Frontal cortex (tissue), 4 donors: ENCODE data around the gene TOPAZ1. TPM values are rescaled to one million over a fixed set of nuclear protein-coding genes. Genes with fewer than 3 reads are reported as not detected.

Source experiments
- DNase-seq, 2 donors: peaks; one replicate each; pipeline ENCODE4 v3.0.0; 2012; ENCODE audit warnings: low spot score in 2 of 2
- FAIRE-seq: peaks from 2 replicates; lab custom pipeline; 2012; peaks lifted over from hg19 to GRCh38; lab: Jason Lieb, UNC
- total RNA-seq: library from RNA; depleted of rRNA; stranded (reverse); fragments of >200 nt; gene quantifications from one replicate; pipeline ENCODE4 v1.2.3, GENCODE V29; 2014
- donor health status: control.
- donor health status: control.
- donor health status: control.

Gene TOPAZ1
- under 0.01 TPM for total RNA-seq

DNA sequence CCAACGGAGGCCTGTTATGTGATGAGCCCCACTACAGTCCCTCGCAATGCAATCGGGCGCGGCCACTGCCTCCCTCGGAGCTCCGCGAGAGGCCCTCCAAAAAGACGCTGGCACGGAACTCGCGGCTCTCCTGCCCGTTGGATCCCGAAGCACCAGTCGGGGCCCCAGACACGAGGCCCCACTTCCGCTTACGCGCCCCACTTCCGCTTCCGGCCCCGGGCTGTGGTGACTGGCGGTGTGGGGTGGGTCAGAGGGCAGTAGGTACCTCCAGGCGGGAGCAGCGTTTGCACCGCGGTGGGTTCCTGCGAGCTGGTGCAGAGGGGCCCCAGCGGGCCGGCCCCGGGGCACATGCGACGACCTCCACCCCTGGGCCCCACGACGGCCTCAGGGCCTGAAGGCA, at the start of gene TOPAZ1:
Gene TOPAZ1, plus strand, starts transcription at position 181 of the 400 bp plus-strand sequence. Its CDS starts 168 bp downstream, at position 349.
- DNase-seq (no peak), FAIRE-seq (no peak)

DNA sequence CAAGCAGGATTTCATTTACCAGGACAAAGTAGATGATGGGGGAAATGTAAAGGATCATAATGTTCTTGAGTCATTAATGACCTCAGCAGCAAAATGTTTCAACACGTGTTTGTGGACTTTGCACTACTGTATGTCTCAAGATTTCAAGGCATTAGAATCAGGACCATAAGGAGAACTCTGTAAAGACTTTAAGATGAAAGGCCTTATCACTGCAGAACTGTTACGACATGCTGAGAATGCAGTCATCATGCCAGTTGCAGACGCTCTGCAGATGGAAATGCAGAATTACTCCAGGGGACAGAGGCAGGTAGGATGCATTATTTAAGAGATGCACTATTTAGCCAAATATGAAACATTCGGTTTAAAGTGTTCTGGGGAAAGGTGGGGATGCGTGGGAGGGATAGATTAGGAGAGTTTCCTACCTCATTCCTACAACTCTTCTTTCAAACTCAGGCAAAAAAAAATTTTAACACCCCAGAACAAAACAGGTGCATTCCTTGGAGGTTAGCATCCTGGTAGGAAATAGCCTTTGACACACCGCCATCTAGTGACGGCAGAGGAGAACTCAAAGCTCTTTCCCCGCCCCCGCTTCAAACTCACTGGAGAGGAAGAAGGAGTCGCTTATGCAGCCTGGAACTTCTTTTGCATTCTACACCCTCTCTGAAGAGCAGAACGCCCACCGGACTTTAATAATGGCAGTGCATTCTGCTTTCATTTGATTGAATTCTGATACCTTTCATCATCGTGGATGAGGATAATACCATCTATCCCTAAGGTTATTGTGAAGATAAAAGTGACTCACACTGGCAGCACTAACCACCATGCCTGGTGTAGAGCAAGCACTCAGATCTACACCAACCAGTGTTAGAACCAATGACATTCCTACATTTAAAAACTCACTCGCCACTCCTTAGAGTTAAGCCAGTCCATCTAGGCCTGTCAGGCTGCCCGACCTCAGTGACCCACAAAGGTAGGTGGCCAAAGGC, 43.1 kb upstream of the TOPAZ1 start:
- DNase-seq: peak; percentile 14 to 71
- FAIRE-seq: peak; percentile 33

DNA sequence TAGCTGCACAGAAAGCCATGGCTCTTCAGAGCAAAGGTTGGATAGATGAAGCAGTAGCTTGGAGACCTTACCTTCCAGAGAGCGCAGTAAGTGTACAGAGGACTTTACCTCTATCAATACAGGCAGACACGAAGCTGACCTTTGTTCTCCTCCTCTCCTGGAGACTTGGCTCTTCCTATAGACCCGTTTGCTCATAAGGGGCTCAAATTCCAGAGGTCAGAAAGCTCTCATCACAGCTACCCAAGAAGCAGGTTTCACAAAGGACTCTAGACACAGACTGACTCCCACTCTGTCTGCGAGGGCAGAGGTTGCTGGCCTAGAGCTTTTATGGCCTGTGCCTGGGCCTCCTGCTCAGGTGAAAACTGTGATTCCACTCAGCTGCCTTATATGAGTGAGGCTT, 35.4 kb upstream of the TOPAZ1 start:
- FAIRE-seq (no peak), DNase-seq (no peak)

DNA sequence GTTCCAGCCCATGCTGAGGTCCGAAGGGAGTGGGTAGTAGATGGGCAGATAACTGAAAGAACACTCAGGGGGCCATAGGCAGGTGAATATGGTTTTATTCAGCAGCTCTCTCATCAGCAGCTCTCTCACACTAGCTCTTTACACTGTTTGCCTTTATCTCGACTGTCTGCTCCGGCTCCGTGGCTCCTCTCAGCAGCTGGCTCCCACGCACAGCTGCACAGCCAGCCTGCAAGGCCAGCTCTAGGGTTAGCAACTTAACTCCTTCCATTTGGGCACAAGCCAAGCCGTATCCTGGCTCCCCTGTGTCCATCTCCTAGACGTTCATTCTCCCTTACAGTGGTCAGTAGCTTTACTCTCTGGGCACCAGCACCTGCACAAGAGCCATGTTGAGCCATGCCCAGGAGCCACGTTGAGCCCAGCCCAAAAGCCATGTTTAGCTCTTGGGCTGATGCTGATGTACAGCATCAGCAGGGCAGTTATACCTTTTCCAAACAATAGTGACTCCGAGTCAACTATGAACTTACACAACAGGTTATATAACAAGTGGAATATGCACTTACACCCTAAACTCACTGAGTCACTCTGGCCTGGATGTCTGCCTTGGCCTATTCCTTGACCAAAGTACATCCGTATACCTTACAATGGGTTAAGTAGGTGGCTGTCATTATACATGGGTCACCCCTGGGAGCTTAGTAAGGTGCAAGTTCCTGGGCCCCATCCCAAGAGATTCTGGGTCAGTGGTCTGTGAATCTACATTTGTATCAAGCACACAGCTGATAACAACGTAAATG, 34.6 kb upstream of the TOPAZ1 start:
- FAIRE-seq: no peak
- no peak for DNase-seq

DNA sequence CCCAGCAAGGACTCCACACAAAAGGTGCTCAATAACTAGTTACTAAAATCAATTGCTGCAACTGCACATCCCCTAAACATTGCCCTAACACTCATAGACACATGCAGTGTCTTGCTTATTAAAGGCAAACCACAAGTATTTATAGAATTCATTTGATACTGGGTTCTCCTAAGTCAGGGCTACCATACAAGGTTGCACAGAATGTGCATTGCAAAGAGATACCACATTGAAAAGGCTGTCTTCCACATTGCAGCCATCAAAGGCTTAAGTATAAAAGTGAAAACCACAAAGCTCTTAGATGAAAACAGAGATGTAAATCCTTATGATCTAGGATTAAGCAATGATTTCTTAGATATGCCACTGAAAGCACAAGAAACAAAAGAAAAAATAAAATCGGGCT, 33.6 kb upstream of the TOPAZ1 start:
- DNase-seq (no peak), FAIRE-seq (no peak)

DNA sequence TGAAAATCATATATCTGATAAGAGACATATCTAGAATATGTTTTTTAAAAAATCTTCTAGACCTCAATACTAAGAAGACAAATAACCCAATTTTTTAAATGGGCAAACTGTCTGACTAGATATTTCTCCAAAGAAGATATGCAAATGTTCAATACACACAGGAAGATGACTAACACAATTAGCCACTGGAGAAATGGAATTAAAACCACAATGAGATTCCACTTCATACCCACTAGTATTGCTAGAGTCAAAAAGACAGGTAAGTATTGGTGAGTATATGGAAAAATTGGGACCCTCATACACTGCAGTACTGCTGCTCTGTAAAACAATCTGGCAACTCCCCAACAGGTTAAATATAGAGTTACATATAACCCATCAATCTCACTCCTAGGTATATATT, 33.1 kb upstream of the TOPAZ1 start:
- FAIRE-seq (no peak), DNase-seq (no peak)

DNA sequence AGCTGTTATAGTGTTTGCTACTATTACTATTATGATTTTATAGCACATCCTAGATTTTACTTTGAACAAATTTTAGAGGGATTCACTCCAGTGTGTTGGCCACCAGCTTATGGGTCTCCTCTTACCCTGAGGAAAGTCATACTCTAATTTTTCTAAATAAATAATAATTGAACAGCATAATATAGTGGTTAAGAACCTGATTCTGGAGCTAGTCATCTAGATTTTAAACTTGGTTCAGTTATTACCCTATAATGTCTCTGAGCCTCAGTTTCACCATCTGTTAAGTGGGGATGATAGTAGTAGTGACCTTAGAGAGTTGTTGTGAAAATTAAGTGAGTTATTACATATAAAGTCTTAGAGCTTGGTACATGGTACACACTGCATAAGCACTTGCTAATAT, 30.7 kb upstream of the TOPAZ1 start:
- DNase-seq (no peak), FAIRE-seq (no peak)

DNA sequence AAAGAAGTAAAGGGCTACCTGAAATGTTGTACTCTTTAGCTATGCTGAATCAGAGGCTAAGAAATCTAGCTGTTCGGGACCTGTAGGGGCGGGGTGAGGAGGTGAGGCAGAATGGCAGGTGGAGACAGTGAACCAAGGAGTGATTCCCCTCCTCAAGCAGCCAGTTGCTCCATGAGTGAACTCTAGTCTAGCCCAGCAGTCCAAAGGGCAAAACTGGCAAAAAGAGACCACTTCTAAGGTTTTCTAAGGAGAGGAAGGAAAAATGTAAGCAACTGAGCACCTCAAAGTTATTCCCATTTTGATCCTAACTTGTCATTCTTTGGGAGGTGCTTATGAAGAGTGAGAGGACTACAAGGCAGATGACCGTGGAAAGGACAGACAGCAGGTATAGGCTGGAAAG, 19.3 kb upstream of the TOPAZ1 start:
- FAIRE-seq: no peak
- no peak for DNase-seq

DNA sequence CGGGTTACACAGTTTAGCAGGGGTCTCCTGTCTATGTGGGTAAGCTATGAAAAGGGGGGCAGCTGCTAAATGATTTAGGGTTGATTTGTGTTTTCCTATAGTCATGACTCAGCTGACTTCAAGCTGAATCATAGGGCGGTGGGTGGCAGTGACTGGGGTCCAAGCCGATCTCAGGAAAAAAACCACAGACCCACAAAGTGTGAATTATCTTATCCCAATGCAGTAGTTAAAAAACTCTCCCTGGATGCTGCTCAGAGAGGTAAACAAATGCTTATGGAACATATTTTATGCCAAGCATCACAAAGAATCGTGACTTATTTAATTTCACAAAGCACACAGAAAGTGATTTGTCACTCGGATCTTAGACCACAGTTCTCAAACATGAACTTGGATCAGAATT, 18.4 kb upstream of the TOPAZ1 start:
- FAIRE-seq: no peak

DNA sequence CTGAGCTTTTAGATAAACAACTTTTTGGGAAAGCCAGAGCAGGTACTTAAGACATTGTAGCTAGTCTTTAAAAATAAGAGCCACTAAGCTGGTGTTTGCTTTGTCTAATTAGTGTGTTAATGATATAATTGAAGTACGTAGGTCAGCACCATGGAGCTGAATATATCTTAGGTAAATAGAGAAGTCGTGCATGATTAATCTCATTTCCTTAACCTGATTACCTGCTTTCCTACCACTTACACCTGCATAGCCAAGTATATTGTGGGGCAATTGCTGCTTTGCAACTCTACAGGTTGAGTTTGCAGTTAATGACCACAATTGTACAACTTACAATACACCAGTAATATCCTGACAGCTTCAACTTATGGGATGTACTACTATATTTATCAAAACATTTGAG, 17.6 kb upstream of the TOPAZ1 start:
- FAIRE-seq: no peak

More for the DNA sequence above, 18.4 kb upstream of the TOPAZ1 start:
- DNase-seq: no peak

DNA sequence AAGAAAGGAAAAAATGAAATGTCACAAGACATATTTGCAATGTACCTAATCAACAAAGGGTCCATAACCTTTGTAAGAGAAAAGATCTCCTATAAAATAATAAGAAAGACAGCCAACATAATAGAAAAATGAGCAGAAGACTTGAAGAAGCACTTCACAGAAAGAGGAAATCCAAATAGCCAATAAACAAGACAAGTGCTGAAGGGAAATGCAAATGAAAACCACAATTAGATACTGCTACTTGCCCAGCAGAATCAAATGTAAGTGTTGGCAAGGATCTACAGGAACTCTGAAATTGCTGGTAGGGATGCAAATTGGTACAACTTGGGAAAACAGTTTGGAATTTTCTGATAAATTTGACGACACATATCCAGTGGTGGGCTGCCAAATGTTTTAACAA, 15.1 kb upstream of the TOPAZ1 start:
- FAIRE-seq: no peak
- no peak for DNase-seq

More for the DNA sequence above, 17.6 kb upstream of the TOPAZ1 start:
- no peak for DNase-seq

DNA sequence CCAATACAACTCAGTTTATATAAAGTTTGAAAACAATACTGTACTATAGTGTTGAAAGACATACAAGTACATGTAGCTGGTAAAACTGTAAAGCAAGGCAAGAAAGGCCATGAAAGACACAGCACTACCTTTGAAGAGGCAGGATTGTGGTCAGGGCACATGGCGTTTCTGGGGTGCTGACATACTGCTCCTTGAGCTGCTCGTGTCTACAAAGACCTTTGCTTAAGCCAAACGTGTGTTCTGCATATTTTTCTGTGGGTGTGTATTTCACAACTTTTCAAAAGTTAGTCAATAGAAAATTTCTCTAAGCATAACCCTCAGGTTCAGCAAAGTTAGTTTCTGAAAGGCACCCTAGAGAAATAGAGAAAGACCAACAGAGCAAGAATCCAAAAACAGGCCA, 14.1 kb upstream of the TOPAZ1 start:
- FAIRE-seq (no peak), DNase-seq (no peak)

DNA sequence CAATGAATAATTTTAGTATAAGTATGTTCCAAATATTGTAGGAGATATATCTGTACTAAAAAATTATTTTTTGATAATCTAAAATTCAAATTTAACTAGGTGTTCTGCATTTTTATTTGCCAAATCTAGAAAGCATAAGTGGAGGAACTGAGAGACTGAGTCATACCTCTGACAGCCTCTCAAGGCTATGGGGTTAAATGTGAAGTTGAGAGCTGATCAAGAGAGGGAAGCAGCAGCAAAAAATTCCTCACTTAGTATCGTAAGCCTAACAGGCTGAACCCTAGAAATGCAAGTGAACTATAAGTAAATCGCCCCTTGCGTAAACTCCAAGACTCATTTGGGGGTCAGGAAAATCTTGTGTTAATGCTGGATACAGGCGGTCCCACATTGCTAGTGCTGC, 12.8 kb upstream of the TOPAZ1 start:
- no peak for FAIRE-seq
- no peak for DNase-seq

DNA sequence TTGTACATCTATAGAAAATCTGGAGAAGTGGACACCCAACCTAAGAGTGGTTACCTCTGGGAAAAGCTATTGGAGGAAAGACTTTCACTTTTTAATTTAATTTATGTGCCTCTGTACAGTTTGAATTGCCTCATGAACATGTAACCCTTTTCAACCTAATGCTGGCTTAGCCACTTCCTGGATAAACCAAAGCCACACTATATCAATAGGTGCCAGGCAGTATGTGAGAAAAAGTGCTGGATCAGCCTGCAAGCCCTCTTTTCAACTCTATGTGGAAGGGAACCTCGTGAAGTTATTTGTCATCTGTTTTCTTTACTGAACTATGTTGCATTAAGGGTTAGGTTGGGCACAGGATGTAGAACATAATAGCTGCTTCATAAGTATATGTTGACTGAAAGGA, 9.3 kb upstream of the TOPAZ1 start:
- no peak for DNase-seq
- FAIRE-seq: no peak

DNA sequence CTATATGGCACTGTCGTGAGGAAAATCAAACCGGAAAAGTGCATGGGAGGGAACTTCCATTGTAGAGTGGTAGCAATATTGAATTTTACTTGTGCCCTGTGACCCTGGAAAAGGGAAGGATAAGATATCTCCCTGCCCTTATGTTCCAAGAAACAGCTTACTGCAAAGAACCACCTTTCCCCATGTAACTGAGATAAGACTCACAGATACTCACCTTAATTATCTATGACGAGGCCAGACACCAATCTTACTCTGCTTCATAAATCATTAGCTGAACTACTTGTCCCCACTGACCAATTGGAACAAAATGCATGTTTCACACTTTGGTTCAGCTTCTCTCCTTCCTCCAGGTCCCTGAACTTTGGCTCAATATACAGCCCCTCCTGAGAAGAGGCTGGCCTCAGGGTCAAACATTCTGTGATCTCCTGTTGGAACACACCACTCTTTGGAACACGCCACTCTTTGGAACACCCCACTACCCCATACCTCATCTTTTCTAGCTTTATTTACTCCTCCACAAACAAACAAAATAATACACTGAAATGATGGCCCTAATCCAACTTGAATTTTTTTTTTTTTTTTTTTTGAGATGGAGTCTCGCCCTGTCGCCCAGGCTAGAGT, 6.9 kb upstream of the TOPAZ1 start:
- no peak for FAIRE-seq
- no peak for DNase-seq

DNA sequence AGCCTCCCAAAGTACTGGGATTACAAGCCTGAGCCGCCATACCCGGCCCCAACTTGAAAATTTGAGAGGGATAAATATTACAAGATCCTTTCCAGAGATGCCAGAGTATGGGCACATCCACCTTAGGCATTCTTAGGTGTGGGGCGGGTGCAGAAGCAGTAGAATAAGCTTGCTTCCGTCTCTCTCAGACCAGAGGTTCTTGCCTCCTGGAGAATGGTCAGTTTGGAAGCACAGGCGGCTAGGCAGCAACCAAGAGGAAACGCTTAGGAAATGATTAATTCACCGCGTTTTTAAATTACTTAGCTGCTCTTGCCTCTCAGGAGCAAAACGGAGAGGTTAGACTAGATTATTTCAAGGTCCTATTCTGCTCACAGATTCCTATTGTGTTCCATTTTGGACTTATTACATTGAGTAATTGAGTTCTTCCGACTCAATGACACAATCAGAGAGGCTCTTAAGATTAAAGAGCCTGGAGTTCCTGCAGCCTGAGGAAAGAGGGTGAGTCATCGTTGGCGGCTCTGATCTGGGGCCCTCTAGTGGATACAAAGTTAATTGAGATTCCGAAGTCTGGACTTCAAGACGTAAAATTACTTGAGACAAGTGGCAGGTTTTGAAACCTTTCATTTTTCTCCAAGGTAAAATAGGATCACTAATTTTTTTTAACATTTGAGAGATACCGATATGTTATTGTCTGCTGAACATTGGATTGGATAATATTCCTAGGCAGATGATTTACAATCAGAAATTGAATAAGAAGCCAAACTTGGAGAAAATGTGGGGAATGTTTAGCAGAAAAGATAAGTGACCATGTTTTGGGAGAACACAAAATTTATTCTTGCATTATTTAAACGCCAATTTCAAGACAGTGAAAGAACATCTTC, 5.8 kb upstream of the TOPAZ1 start:
- peak; percentile 26 to 69 for DNase-seq
- peak; percentile 95 for FAIRE-seq

DNA sequence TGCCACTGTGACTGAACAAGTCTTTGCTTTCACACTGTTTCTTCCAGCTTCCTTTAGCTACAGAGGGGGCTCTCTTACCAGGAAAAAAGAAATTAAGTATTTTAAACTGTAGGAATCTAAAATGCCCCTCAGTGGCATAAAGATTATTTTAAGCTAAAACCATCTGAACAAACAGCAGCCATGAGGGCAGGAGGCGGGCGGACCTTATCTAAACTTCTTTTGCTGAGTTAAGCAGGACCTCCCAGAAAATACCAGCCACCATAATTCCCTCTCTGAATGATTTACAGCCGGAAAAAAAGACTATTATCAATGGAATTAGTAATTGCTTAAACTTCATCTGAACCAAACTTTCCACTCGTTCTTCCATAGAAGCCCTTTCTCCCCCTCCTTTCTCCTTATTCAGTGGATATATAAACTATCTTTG, 5.2 kb upstream of the TOPAZ1 start:
- FAIRE-seq: no peak
- DNase-seq: no peak

DNA sequence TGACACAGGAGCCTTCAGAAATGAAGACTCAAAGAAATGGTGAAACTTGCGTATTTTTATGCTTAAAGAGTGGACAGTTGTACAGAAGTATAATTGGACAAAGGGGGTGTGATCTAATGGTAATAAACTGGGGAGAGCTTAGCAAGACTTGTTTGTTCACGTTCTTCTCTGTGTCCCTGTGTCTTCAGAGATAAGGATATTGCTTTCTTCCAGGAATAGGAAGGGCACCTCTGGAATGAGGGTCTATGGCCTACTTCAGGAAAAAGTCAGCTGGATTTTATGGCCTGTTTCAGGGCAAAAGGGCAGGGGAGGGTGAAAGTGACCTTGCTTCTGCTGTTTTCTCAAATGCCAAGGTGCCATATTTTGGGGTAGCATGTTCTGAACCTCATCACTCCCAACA, 4.5 kb upstream of the TOPAZ1 start:
- DNase-seq: no peak
- FAIRE-seq: no peak

DNA sequence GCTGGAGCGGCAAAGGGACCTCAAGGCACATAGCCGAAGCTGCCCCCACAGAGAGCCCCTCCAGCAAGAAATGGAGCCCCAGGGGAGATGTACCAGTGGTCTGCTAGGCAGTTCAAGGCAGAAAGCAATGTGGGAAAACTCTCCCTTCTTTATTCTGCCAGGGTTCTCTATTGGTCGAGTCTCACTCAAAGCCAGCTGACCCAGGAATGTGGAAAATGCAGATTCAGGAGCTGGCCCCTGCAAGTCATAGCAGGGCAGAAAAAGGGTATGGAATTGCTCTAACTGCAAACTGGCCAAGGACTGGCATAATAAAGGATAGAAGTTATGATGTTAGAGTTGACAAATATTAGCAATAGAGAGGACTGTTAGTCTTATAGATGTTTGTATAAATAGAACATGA, 4.0 kb upstream of the TOPAZ1 start:
- FAIRE-seq (no peak), DNase-seq (no peak)

DNA sequence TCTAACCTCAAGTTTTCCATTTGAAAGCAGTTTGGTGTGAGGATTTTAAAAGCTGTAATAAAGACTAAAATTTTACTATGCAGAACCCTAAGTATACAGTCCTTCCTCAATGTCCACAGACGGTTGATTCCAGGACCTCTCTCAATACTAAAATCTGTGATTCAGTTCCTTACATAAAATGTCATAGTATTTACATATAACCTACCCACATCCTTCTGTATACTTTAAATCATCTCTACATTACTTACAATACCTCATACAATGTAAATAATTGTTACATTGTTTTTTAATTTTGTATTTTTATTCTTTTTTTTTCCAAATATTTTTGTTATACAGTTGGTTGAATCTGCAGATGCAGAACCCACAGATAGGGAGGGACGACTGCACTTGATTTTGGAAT, 2.8 kb upstream of the TOPAZ1 start:
- FAIRE-seq (no peak), DNase-seq (no peak)
